ENCODE data around the gene KCNQ5.

KCNQ5 gene

DNA sequence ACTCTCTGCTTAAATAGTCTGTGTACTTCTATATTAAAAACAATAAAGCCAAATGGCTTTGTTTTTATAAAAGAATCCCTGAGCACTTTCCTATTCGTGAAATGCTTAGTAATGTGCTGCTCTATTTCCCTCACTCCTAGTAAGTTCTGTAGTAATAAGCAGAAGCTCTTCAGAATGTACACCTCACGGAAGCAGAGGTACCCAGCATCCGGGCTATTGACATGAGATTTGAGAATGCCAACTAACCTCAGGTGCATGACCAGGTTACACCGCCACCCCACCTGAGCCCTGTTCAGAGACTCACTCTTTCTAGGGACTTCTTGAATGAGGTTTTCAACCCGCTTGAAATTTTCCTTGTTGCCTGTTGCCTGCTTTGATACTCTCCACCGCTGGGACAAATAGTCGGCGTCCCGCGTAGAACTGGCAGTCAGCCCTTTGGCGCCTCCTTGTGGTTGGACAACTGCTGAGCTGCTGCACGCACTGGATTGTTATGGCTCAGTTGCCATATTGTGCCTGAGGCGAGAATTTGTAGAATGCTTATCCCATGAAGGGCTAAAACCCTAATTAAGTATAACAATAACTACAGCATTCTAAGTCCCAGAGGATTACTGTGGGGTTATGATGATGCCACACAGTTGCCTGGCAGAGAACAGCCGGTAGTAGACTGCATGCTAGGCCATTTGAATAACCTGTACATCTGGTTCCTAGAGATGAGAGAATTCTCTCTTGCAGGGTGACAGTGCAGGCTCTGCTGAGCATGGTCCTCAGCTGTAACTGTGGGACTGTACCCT, 508.0 kb downstream of the KCNQ5 start:
- DNase-seq, result peak; percentile 79 to 80
- H3K9me3 Mint-ChIP-seq, result no peaks in the 10 kb centered on the region
- no peaks in the 10 kb centered on the region for H3K27me3 Mint-ChIP-seq
- peak; percentile 94 for ATAC-seq
- H3K4me3 Mint-ChIP-seq, result peak overlapping the region; percentile 42 to 60
- H3K4me1 Mint-ChIP-seq, result peaks cover 7% of the 10 kb centered on the region
- H3K27ac Mint-ChIP-seq, result no peak overlapping the region

GRCh38 chr6:73131706-73132105, 509.8 kb downstream of the KCNQ5 start:
- no peak for DNase-seq
- Mint-ChIP-seq H3K9me3 (no peaks in the 10 kb centered on the region), H3K4me3 (no peak overlapping the region), H3K27me3 (no peaks in the 10 kb centered on the region), H3K27ac (no peak overlapping the region), H3K4me1 (peaks cover 7% of the 10 kb centered on the region)
- ATAC-seq, result no peak

- Mint-ChIP-seq H3K27me3 (no peaks in the 10 kb centered on the region), H3K4me3 (no peak overlapping the region), H3K9me3 (no peaks in the 10 kb centered on the region), H3K27ac (peak overlapping the region in 1 of 2 donors; percentile 29), H3K4me1 (peaks cover 6% of the 10 kb centered on the region)
- DNase-seq (peak; percentile 11 to 20), ATAC-seq (peak; percentile 44)
Observed at GRCh38 chr6:73134588-73134987, 512.7 kb downstream of the KCNQ5 start.

- H3K27me3 Mint-ChIP-seq, result no peaks in the 10 kb centered on the region
- DNase-seq, result no peak
- no peak for ATAC-seq
- no peaks in the 10 kb centered on the region for H3K9me3 Mint-ChIP-seq
- H3K4me1 Mint-ChIP-seq, result no peaks in the 10 kb centered on the region
- H3K27ac Mint-ChIP-seq, result peak overlapping the region in 1 of 2 donors; percentile 10
- H3K4me3 Mint-ChIP-seq, result no peak overlapping the region
Observed at GRCh38 chr6:73139681-73140383, 518.0 kb downstream of the KCNQ5 start.

DNA sequence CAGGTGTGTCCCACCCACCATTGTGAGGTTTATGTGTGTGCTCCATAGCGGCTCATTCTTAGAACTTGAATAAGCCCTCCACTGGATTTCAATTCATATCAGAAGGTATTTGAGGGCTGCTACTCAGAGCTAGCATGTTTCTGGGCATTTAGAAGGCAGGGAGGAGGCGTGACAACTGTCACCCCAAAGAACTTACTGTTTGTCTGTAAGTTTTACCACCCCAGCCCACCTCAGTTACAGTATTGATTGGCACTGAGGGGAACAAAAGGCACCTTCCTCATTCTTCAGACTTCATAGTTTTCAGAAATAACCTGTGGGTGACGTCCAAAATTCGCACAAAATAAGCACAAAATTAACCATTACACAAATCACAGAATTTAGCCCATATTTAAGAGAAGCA, 521.7 kb downstream of the KCNQ5 start:
- H3K9me3 Mint-ChIP-seq, result no peaks in the 10 kb centered on the region
- H3K4me3 Mint-ChIP-seq, result no peak overlapping the region
- no peak overlapping the region for H3K27ac Mint-ChIP-seq
- ATAC-seq, result no peak
- no peak for DNase-seq
- H3K27me3 Mint-ChIP-seq, result no peaks in the 10 kb centered on the region
- H3K4me1 Mint-ChIP-seq, result peaks cover 5% of the 10 kb centered on the region

- H3K9me3 Mint-ChIP-seq, result no peaks in the 10 kb centered on the region
- H3K4me3 Mint-ChIP-seq, result no peak overlapping the region
- peaks cover 5% of the 10 kb centered on the region for H3K4me1 Mint-ChIP-seq
- H3K27ac Mint-ChIP-seq, result no peak overlapping the region
- DNase-seq, result no peak
- ATAC-seq, result no peak
- H3K27me3 Mint-ChIP-seq, result no peaks in the 10 kb centered on the region
Observed at GRCh38 chr6:73144516-73144915, 522.7 kb downstream of the KCNQ5 start.

GRCh38 chr6:73145690-73146089, 523.8 kb downstream of the KCNQ5 start:
- Mint-ChIP-seq H3K9me3 (no peaks in the 10 kb centered on the region), H3K4me3 (no peak overlapping the region), H3K27ac (peak overlapping the region in 1 of 2 donors; percentile 52), H3K27me3 (no peaks in the 10 kb centered on the region), H3K4me1 (peaks cover 5% of the 10 kb centered on the region)
- ATAC-seq, result peak; percentile 40
- no peak for DNase-seq

DNA sequence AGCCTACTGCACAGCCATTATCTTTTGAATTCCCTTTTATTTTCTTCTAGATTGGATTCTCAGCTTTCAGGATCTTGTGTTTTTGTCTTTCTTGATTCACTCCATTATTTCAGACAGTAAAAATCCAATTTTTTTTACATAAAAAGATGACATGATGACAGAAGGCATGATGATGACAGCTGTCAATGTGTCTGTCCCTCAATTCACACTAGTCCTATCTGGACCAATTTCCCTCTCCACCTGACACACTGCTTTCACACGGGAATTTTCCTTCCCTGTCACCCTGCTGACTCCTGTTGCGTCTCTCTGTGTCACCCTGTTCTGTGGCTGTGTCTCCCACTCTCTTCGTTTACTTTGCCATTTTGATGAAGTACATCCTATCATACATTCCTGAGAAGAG, 529.9 kb downstream of the KCNQ5 start:
- ATAC-seq (no peak), DNase-seq (no peak)
- Mint-ChIP-seq H3K9me3 (peaks cover 4 to 5% of the 10 kb centered on the region in 2 donors), H3K27me3 (no peaks in the 10 kb centered on the region), H3K27ac (peak overlapping the region; percentile 16), H3K4me3 (no peak overlapping the region), H3K4me1 (no peaks in the 10 kb centered on the region)

GRCh38 chr6:73152556-73152955, 530.7 kb downstream of the KCNQ5 start:
- Mint-ChIP-seq H3K4me3 (no peak overlapping the region), H3K27me3 (no peaks in the 10 kb centered on the region), H3K27ac (no peak overlapping the region), H3K4me1 (no peaks in the 10 kb centered on the region), H3K9me3 (peaks cover 8 to 13% of the 10 kb centered on the region in 2 donors)
- ATAC-seq (no peak), DNase-seq (no peak)

DNA sequence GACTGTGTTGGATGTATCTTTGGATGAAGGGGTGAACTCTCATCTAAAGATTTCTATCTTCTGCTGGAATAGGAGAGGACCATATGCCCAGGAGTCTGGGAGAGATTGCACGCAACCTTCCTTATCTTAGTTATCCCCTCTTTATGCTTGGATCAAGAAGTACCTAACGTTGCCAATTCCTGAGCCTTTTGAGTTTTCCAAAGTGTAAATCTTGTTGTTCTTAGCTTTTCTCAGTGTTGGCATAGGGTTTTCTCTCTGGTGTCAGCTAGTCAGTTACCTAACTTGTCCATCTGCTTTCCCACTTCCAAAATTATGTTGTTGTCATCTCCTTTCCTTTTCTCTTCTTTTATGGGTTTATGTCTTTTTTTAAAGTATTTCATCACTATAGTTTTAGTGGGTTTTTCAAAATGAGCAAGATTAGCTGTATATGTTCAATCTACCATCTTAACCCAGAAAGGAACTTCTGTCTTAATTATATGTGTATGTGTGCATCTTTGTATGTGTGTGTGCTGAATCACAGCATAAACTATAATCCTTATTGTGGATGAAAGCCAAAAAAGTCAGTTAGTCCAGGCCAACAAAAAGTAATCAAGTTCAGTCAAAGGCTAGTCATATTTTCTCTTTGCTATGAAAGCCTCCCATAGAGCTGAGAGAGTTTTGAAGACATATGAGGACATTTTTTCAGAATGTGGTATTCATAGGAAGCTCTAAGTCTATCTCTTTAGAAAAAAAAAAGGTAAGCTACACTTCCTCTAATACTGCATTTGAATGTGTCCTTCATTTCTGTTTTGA, 531.3 kb downstream of the KCNQ5 start:
- no peak overlapping the region for H3K27ac Mint-ChIP-seq
- H3K9me3 Mint-ChIP-seq, result peaks cover 8 to 16% of the 10 kb centered on the region in 2 donors
- H3K4me3 Mint-ChIP-seq, result no peak overlapping the region
- H3K27me3 Mint-ChIP-seq, result no peaks in the 10 kb centered on the region
- no peak for DNase-seq
- no peak for ATAC-seq
- H3K4me1 Mint-ChIP-seq, result no peaks in the 10 kb centered on the region

GRCh38 chr6:73156793-73157767, 535.2 kb downstream of the KCNQ5 start:
- no peak for DNase-seq
- no peaks in the 10 kb centered on the region for H3K27me3 Mint-ChIP-seq
- peak overlapping the region in 1 of 2 donors; percentile 51 for H3K27ac Mint-ChIP-seq
- peaks cover 8 to 16% of the 10 kb centered on the region in 2 donors for H3K9me3 Mint-ChIP-seq
- no peak overlapping the region for H3K4me3 Mint-ChIP-seq
- ATAC-seq, result no peak
- no peaks in the 10 kb centered on the region for H3K4me1 Mint-ChIP-seq

DNA sequence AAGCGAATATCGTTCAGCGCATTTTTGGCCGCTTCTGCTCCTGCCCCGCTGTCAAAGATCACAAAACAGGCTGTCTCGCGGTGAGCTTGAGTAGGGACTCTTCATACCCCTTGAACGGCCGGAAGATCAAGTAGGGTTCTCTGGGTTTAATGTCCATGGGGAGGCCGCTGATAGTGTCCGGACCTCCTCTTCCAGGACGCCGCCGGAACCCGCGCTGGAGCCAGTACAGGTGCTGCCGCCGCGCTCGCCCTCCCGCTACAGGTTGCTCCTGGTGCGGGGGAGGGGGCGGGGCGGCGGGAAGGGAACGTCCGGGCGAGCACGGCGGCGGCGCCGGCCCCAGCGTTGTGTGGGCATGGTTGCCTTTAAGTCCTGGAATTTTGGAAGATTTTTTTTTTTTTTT, 536.0 kb downstream of the KCNQ5 start:
- Mint-ChIP-seq H3K27ac (no peak overlapping the region), H3K9me3 (peaks cover 8 to 16% of the 10 kb centered on the region in 2 donors), H3K4me3 (no peak overlapping the region), H3K27me3 (no peaks in the 10 kb centered on the region), H3K4me1 (no peaks in the 10 kb centered on the region)
- no peak for ATAC-seq
- no peak for DNase-seq

DNA sequence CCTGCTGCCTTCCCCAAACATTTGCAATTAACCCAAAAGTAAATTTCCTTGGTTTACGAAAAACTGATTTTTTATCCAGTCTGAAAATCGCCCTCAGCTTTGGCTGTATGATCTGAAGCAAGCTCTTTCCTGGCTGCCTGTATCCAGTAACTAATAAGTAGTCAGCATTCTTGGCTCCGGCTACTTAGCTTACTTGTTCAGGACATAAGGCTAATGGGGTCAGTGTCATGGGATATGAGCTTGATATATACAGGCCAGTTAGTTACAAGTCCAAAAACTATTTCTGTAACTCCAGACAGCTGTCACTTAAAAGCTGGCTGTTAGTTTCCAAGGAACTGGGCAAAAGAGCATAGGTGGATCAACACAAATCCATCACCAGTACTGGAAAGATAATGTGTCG, 547.2 kb downstream of the KCNQ5 start:
- Mint-ChIP-seq H3K4me3 (no peak overlapping the region), H3K4me1 (no peaks in the 10 kb centered on the region), H3K9me3 (no peaks in the 10 kb centered on the region), H3K27me3 (no peaks in the 10 kb centered on the region), H3K27ac (peak overlapping the region in 1 of 2 donors; percentile 54)
- DNase-seq (no peak), ATAC-seq (no peak)

DNA sequence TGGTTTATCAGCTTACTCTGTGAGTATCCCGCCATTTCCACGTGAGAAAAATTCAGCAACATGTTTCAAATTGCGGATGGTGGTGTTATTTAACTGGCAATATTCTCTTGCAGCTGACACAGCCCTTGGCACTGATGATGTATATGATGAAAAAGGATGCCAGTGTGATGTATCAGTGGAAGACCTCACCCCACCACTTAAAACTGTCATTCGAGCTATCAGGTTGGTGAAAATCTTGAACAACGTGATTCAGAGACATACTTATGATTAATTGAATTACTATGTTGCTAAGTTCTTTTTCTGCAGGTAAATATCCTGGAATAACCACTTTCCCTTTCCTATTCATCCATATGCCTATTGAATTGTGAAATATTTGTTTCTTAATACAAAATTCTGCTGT, 547.8 kb downstream of the KCNQ5 start:
- Mint-ChIP-seq H3K27me3 (no peaks in the 10 kb centered on the region), H3K9me3 (no peaks in the 10 kb centered on the region), H3K27ac (no peak overlapping the region), H3K4me1 (no peaks in the 10 kb centered on the region), H3K4me3 (no peak overlapping the region)
- ATAC-seq, result no peak
- DNase-seq, result no peak

- Mint-ChIP-seq H3K27ac (no peak overlapping the region), H3K4me3 (no peak overlapping the region), H3K4me1 (no peaks in the 10 kb centered on the region), H3K9me3 (no peaks in the 10 kb centered on the region), H3K27me3 (no peaks in the 10 kb centered on the region)
- DNase-seq (no peak), ATAC-seq (no peak)
Observed at GRCh38 chr6:73174646-73175045, 552.8 kb downstream of the KCNQ5 start.

Data from stimulated activated naive CD8-positive, alpha-beta T cell treated with anti-CD3 and anti-CD28 coated beads, Interleukin-15, amount 100 ng/mL, for 72 hours (primary cell).